CD14-positive monocyte (primary cell): ENCODE data around the gene LAMA3. TPM values are rescaled to one million over a fixed set of nuclear protein-coding genes. Genes with fewer than 3 reads are reported as not detected.

Source experiments
- DNase-seq, 3 donors: peaks; one replicate each; pipeline ENCODE4 v3.0.0-alpha.2; 2011 to 2022
- H2AFZ ChIP-seq: 2 replicates; pipeline ENCODE4 v1.6.0; 2012; ENCODE audit warnings: mild to moderate bottlenecking, low read depth, low read length, inconsistent platforms; ENCODE audit not compliant: insufficient read depth, poor library complexity, severe bottlenecking
- H3K27ac ChIP-seq, 2 donors: 1 replicate in 1 of 2; 2 replicates in 1 of 2; pipeline ENCODE4 v1.5.1; 2012 to 2013; ENCODE audit warnings: low read length in 2 of 2, control low read depth in 1 of 2, inconsistent platforms in 1 of 2, low read depth in 1 of 2, mild to moderate bottlenecking in 1 of 2
- H3K27me3 ChIP-seq, 2 donors: one replicate each; pipeline versions ENCODE4 v1.6.0 to v1.6.1; 2011 to 2013; ENCODE audit warnings: low read length in 2 of 2; ENCODE audit not compliant: control insufficient read depth in 2 of 2, insufficient read depth in 2 of 2
- H3K36me3 ChIP-seq, 2 donors: replicated peaks in 1 of 2; 1 replicate in 1 of 2; 2 replicates in 1 of 2; pipeline versions ENCODE4 v1.5.1 to v1.6.1; 2012 to 2013; ENCODE audit warnings: low read length in 2 of 2, control low read depth in 1 of 2, inconsistent platforms in 1 of 2, mild to moderate bottlenecking in 1 of 2; ENCODE audit not compliant: insufficient read depth in 2 of 2, control insufficient read depth in 1 of 2
- H3K4me1 ChIP-seq, 2 donors: 1 replicate in 1 of 2; 2 replicates in 1 of 2; pipeline versions ENCODE4 v1.5.1 to v1.6.1; 2012 to 2013; ENCODE audit warnings: low read length in 2 of 2, control low read depth in 1 of 2, inconsistent platforms in 1 of 2, mild to moderate bottlenecking in 1 of 2, moderate library complexity in 1 of 2; ENCODE audit not compliant: insufficient read depth in 2 of 2, control insufficient read depth in 1 of 2
- H3K4me2 ChIP-seq: replicated peaks from 2 replicates; pipeline ENCODE3; 2012; ENCODE audit warnings: low read length, moderate library complexity, mild to moderate bottlenecking; ENCODE audit not compliant: poor library complexity, severe bottlenecking; ENCODE audit errors: extremely low read depth
- H3K4me3 ChIP-seq, 3 experiments: fragments of 200-600 bp in 1 of 3; sonication (generic) in 1 of 3; replicated peaks in 1 of 3; 1 replicate in 2 of 3; 2 replicates in 1 of 3; pipeline ENCODE4 v1.5.1; 2011 to 2013; ENCODE audit warnings: low read length in 3 of 3, mild to moderate bottlenecking in 3 of 3, control low read depth in 2 of 3, low read depth in 2 of 3, inconsistent platforms in 1 of 3, moderate library complexity in 1 of 3
- H3K79me2 ChIP-seq: 2 replicates; pipeline ENCODE4 v1.6.0; 2012; ENCODE audit warnings: mild to moderate bottlenecking, control low read depth, inconsistent platforms, low read length, moderate library complexity; ENCODE audit not compliant: insufficient read depth
- H3K9ac ChIP-seq: 2 replicates; pipeline ENCODE4 v1.6.0; 2017; ENCODE audit warnings: low read length, mild to moderate bottlenecking; ENCODE audit not compliant: insufficient read depth, poor library complexity, severe bottlenecking
- H3K9me3 ChIP-seq, 2 donors: replicated peaks in 1 of 2; 1 replicate in 1 of 2; 2 replicates in 1 of 2; pipeline versions ENCODE4 v1.5.1 to v1.6.1; 2012 to 2013; ENCODE audit warnings: low read length in 2 of 2, control low read depth in 1 of 2; ENCODE audit not compliant: control insufficient read depth in 1 of 2, insufficient read depth in 1 of 2
- H4K20me1 ChIP-seq: 2 replicates; pipeline ENCODE4 v1.6.0; 2012; ENCODE audit warnings: mild to moderate bottlenecking, low read length, control low read depth, moderate library complexity; ENCODE audit not compliant: insufficient read depth
- H3K27ac Mint-ChIP-seq, 7 donors: one replicate each; pipeline ENCODE4 v1.8.0; 2020; ENCODE audit warnings: mild to moderate bottlenecking in 7 of 7, mixed read lengths in 7 of 7, moderate library complexity in 6 of 7, inconsistent platforms in 2 of 7
- H3K27me3 Mint-ChIP-seq, 3 donors: one replicate each; pipeline ENCODE4 v1.8.0; 2021 to 2022; ENCODE audit warnings: low read depth in 3 of 3, mild to moderate bottlenecking in 3 of 3, mixed read lengths in 3 of 3, moderate library complexity in 3 of 3, inconsistent platforms in 1 of 3
- H3K36me3 Mint-ChIP-seq, 2 donors: one replicate each; pipeline ENCODE4 v1.8.0; 2020; ENCODE audit warnings: mixed read lengths in 2 of 2, inconsistent platforms in 1 of 2, mild to moderate bottlenecking in 1 of 2
- H3K4me1 Mint-ChIP-seq: one replicate; pipeline ENCODE4 v1.8.0; 2020; ENCODE audit warnings: mild to moderate bottlenecking, mixed read lengths
- H3K4me3 Mint-ChIP-seq, 2 donors: one replicate each; pipeline ENCODE4 v1.8.0; 2020; ENCODE audit warnings: mild to moderate bottlenecking in 2 of 2, mixed read lengths in 2 of 2, moderate library complexity in 1 of 2
- H3K9me3 Mint-ChIP-seq, 7 donors: one replicate each; pipeline ENCODE4 v1.8.0; 2020 to 2022; ENCODE audit warnings: mixed read lengths in 7 of 7, mild to moderate bottlenecking in 6 of 7, moderate library complexity in 6 of 7, inconsistent platforms in 2 of 7
- WGBS: methylation state at CpG from one replicate; pipeline ENCODE4 v1.1.5; 2013; ENCODE audit warnings: missing lambda C conversion rate; ENCODE audit not compliant: insufficient coverage; 5-methylcytosine and 5-hydroxymethylcytosine counted together
- intact Hi-C, 2 donors: fragments of 100-400 bp; cut with micrococcal nuclease; formaldehyde crosslinking; loops; one replicate each; pipeline versions ENCODE4 v1.15.0 to v1.15.1; 2023
- polyA plus RNA-seq, 3 donors: library from polyadenylated mRNA; depleted of rRNA in 1 of 3; unstranded in 2 of 3; stranded (reverse) in 1 of 3; fragments of 300-500 nt in 2 of 3; fragments of >200 nt in 1 of 3; fragmentation: Illumina TruSeq in 2 of 3; gene quantifications; 1 replicate in 2 of 3; 2 replicates in 1 of 3; pipeline ENCODE4 v1.2.3, GENCODE V29; 2012 to 2021
- TF ChIP-seq, protein P1 (sequence below): fragments of 200-600 bp; IDR thresholded peaks from one replicate; pipeline ENCODE4 v1.8.0; 2022; ENCODE audit warnings: antibody characterized with exemption, mild to moderate bottlenecking

LAMA3 gene
- polyA plus RNA-seq, 3 donors: not detected

DNA sequence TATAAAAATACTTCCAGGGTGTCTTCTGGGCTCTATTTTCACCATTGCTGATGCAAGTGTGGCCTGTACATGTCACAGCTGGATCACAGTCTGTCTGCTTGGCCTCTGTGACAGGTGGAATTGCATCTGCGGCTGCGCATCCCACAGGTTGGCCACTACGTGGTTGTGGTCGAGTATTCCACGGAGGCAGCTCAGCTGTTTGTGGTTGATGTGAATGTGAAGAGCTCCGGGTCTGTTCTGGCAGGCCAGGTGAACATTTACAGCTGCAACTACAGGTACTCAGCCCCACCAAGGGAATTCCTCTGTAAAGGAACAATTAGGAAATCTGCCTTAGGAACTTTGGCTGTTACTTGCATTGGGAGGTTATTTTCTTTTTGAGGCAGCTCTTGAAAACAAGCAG lies 144.5 kb downstream of the LAMA3 start:
- Histone ChIP-seq H3K36me3 (no peaks in the 10 kb centered on the region), H4K20me1 (no peaks in the 10 kb centered on the region), H3K9ac (no peak overlapping the region), H3K4me1 (no peaks in the 10 kb centered on the region), H3K27me3 (no peaks in the 10 kb centered on the region), H3K27ac (no peak overlapping the region), H3K79me2 (no peaks in the 10 kb centered on the region), H3K4me2 (no peak overlapping the region), H3K9me3 (no peaks in the 10 kb centered on the region), H2AFZ (no peak overlapping the region), H3K4me3 (no peak overlapping the region)
- no peak for DNase-seq
- Mint-ChIP-seq H3K4me1 (peaks cover 13% of the 10 kb centered on the region), H3K27ac (no peak overlapping the region), H3K36me3 (no peaks in the 10 kb centered on the region), H3K4me3 (no peak overlapping the region), H3K9me3 (no peaks in the 10 kb centered on the region), H3K27me3 (no peaks in the 10 kb centered on the region)
- TF ChIP-seq, protein P1, sequence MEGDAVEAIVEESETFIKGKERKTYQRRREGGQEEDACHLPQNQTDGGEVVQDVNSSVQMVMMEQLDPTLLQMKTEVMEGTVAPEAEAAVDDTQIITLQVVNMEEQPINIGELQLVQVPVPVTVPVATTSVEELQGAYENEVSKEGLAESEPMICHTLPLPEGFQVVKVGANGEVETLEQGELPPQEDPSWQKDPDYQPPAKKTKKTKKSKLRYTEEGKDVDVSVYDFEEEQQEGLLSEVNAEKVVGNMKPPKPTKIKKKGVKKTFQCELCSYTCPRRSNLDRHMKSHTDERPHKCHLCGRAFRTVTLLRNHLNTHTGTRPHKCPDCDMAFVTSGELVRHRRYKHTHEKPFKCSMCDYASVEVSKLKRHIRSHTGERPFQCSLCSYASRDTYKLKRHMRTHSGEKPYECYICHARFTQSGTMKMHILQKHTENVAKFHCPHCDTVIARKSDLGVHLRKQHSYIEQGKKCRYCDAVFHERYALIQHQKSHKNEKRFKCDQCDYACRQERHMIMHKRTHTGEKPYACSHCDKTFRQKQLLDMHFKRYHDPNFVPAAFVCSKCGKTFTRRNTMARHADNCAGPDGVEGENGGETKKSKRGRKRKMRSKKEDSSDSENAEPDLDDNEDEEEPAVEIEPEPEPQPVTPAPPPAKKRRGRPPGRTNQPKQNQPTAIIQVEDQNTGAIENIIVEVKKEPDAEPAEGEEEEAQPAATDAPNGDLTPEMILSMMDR: no peak
- 100% methylated on average over 2 of the region's 6 CpGs for WGBS
- intact Hi-C loops: no loop called here

DNA sequence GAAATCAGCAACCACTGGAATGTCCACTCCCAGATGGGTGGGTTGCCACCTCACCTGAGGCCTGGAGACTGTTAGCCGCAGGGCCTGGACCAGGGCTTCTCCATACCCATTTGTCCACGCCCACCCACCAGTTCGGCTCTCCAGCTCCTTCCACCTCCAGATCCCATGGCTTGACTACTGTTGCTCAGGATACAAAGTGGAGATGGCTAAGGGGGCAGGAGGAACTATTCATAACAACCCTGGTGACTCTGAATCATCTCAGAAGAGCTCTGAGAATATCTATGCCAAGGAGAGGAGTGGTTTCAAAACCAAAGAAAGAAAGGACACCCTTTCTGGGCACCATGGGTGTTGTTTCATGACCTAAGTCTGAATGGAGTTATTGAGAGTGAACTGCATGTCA lies 145.8 kb downstream of the LAMA3 start:
- Histone ChIP-seq H2AFZ (no peak overlapping the region), H3K4me2 (no peak overlapping the region), H3K79me2 (no peaks in the 10 kb centered on the region), H3K27ac (no peak overlapping the region), H3K9me3 (no peaks in the 10 kb centered on the region), H3K36me3 (no peaks in the 10 kb centered on the region), H3K4me3 (no peak overlapping the region), H3K27me3 (no peaks in the 10 kb centered on the region), H3K4me1 (no peaks in the 10 kb centered on the region), H3K9ac (no peak overlapping the region), H4K20me1 (no peaks in the 10 kb centered on the region)
- TF ChIP-seq, protein P1: no peak
- Mint-ChIP-seq H3K9me3 (no peaks in the 10 kb centered on the region), H3K36me3 (no peaks in the 10 kb centered on the region), H3K4me1 (peaks cover 11% of the 10 kb centered on the region), H3K27me3 (no peaks in the 10 kb centered on the region), H3K27ac (peak overlapping the region in 2 of 7 donors; percentile 6 to 48), H3K4me3 (no peak overlapping the region)
- peak in 1 of 3 donors; percentile 55 for DNase-seq
- no CpG with 5 or more reads among the region's 3 CpGs for WGBS
- intact Hi-C loops: no loop called here
